RKO (cell line): ENCODE results near the gene ALDH16A1.

Experiments
- DNase-seq: peaks from one replicate; pipeline ENCODE4 v3.0.0-alpha.2; 2016; ENCODE audit warnings: low spot score

Gene ALDH16A1

DNA sequence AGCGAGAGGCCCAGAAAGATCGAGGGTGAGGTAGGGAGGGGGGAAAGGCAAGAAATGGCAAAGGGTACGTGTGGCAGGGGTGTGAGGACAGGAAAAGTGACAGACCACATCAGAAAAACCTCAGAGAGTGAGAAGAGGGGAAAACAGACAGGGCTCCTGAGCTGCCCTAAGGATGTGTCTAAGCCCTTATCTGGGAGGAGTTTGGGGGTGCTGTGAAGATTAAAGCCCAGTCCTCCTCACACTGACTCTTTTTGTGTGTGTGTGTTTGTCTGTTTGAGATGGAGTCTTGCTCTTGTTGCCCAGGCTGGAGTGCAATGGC is 29.1 kb upstream of the ALDH16A1 start:
- no peak for DNase-seq

GRCh38 chr19:49425178-49425577 is 27.8 kb upstream of the ALDH16A1 start, which contains the start of gene GFY:
Gene GFY, plus strand, starts transcription at chr19:49425388. Its CDS starts 1,043 bp downstream, at chr19:49426431.
- no peak for DNase-seq

- no peak for DNase-seq
Measured at GRCh38 chr19:49425922-49426592, 27.0 kb upstream of the ALDH16A1 start.

- DNase-seq: no peak
Measured at GRCh38 chr19:49427339-49427738, 25.7 kb upstream of the ALDH16A1 start.

- DNase-seq: no peak
Measured at GRCh38 chr19:49427855-49428546, 25.0 kb upstream of the ALDH16A1 start.

DNA sequence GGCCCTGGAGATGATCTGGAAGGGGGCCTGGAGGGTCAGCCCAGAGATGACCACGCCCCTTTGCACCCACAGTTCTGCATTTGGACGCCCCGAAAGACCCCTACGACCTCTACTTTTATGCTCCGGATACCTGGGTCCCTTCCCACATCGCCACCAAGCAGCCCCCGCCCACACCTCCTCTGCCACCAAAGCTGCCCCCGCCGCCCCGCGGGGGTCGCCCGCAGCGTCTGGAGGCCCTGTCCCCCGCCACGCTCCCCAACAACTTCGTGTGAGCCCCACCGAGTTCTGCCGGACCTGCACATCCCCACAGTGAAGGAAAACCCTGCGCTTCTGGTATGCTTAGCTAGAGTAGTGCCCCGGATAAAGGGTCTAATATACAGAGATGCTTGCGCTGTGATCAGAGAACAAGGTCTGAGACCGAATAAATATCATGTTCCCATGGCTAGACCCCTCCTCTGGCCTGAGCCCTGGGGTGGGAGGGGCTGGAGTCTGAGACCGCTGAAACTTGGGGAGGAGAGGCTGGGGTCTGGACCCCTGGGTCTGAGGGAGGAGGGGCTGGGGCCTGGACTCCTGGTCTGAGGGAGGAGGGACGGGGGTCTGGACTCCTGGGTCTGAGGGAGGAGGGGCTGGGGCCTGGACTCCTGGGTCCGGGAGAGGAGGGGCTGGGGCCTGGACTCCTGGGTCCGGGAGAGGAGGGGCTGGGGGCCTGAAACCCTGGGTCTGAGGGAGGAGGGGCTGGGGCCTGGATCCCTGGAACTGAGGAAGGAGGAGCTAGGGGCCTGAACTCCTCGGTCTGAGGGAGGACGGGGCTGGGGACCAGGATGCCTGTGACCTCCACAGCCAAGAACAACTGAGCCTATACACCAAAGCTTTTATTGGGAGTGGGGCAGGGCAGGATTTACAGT is 24.2 kb upstream of the ALDH16A1 start:
- no peak for DNase-seq

DNA sequence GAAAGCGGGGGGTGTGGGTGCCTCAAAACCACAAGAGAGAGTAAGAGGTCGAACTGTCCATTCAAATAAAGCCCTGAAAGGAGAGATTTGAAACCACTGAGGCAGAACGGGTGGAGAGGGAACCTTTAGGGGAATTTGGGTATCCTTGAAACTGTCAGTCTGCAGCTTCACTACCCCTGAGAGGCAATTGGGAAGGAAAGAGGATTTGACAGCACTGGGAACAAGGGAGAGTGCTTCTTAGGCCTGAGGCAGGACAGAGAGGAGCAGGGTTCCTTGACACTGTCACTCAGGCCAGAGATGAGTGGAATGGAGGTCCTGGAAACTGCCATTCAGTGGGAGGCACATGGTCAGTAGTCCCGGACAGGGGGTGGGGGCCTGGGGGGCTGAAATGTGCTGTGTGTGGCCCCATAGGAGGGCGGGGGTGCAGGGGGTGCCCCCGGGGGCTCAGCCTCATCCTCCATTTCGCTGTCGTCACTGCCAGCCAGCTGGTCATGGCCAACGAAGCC is 22.8 kb upstream of the ALDH16A1 start:
- peak; percentile 15 for DNase-seq

DNA sequence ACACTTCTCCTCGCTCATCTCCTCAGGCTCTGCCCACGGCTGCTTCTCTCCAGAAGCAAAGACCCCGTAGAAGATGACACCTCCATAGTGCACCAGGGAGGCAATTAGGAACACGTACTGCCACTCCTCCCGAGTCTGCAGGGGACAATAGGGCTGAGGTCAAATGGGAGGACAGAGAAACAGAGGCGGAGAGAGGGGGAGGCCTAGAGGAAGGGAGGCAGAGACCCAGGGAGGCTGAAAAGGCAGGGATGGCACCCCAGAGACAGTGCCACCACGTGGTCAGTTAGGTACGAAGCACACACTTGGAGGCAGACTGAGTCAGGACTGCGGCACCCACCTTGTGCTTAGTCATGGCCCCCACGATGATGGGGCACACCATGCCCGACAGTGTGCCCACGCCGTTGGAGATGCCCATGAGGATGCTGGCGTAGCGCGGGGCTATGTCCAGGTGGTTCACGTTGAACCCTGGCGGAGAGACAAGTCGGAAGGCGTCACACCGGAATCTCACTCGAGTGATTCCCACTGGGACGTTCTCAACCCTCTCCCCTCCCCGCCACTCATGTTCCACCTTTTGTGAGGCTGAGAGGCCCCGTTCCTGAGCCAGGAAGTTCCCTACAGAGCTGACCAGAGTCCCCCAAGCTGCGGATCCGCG is 22.2 kb upstream of the ALDH16A1 start:
- peak; percentile 56 for DNase-seq

DNA sequence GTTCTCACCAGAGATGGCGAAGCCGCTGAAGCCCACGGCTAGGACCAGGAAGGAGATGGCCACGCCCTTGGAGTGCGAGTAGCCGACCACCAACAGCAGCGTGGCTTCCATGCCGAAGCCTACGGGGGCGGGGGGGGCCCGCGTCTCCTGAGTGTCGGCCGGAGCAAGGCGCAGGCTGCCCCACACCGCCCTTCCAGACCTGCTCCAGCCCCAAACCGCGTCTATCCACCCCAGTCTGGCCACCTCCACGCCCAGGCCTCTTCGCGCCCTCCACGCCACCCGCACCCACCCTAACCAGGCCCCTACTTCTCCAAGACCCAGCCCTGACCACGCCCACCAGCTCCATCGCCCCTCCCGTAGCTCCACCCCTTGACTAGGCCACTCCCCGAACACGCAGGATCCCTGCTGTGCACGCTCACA is 21.7 kb upstream of the ALDH16A1 start:
- no peak for DNase-seq

- DNase-seq: no peak
Measured at GRCh38 chr19:49432141-49433073, 20.6 kb upstream of the ALDH16A1 start.

DNA sequence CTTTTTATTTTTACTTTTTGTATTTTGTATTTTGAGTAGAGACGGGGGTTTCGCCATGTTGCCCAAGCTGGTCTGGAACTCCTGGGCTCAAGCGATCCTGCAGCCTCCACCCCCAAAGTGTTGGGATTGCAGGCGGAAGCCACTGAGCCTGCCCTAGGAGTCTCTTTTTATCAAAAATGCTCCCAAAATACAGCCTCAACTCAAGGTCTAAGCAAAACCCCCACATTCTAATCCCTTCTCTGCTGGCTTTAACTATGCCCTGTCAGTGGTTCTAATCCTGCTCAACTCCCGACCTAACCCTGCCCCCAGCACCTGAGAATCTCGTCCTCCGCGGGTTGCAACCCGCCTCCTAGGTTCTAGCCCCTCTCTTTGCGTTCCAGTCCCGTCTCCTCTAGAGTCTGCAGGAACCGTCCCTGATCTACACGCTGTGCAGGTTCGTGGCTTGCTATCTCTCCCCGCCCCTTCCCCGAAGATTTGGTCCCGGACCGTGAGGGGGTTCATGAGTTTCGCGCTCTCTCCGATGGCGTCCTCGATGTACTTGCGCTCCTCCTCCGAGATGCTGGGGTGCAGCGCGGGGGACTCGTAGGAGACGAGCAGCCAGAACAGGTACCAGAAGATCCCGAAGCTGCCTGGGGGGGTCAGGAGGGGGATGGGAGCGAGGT is 19.7 kb upstream of the ALDH16A1 start:
- DNase-seq: no peak

DNA sequence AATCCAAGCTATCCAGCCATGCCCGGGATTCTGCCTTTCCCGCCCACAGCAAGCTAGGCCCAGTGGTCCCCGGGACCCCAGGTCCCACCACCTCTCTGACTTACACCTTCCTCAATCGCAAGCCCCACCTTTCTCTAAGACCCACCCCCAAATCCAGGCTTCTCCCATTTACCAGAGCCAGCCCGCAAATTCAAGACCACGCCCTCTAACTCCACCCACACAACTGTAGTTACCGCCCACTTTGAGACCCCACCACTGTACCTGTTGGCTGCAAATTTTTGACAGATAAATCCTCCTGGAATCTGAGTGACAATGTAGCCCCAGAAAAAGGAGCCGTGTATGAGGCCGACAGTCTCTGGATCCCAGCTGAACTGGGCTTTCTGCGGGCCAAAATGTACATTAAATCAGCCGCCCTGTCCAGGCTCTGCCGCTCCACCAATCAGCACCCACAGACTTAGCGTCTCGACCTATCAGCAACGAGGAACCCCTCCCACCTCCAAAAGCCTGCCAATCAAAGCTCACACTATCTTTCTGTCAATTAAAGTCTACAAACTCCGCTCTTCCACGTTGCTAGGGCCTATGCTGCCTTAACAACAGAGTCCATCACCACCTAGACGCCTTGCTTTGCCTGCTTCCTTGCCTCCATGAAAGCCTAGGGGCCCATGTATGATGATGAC is 18.0 kb upstream of the ALDH16A1 start:
- no peak for DNase-seq

DNA sequence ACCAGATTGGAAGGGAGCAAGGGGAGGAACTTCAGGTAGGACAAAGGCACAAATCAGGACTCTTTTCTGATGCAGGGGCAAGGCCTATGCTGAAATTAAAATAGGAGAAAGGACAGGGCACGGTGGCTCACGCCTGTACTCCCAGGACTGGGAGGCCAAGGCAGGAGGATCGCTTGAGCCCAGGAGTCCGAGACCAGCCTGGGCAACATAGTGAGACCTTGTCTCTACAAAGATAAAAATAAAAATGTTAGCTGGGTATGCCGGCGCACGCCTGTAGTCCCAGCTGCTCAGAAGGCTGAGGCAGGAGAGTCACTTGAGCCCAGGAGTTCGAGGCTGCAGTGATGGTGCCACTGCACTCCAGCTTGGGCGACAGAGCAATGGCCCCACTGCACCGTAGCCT is 17.4 kb upstream of the ALDH16A1 start:
- no peak for DNase-seq

- DNase-seq: no peak
Measured at GRCh38 chr19:49436381-49437017, 16.5 kb upstream of the ALDH16A1 start.

DNA sequence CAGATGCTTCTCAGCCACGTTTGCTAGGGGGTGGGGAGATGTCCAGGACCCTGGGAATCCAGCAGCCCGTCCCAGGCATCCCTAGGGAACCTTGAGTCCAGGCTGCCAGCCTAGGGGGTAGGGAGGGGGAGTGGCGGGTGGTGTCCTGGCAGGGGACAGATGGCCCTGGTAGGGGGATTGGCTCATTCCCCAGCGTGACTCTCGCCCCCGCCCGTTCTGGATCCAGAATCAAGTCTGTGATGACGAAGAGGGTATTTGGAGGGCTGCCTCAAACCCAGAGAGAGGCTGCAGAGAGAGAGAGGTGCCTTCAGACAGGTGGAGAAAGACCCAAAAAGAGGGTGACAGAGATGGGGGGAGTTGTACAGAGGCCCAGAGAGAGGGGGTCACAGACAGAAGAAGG is 15.8 kb upstream of the ALDH16A1 start:
- DNase-seq: no peak

- DNase-seq: no peak
Measured at GRCh38 chr19:49438261-49438660, 14.8 kb upstream of the ALDH16A1 start.

DNA sequence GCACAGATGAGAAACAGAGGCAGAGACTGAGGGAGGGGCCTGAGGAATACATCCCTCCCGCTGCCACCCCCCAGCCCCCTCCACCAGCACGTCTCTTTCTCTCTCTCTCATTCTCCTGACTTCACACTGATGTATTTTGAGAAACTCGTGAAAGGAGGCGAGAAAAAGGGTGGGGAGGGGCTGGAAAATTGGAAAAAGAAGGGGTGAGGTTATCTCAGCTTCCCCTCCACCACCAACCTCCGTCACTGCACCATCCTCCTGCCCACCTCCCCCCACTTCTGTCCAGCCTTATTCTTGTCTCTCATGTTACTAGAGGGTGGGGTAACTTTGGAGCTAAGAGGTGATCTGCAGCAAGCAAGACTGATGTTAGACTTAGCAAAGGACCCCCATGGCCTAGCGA is 13.2 kb upstream of the ALDH16A1 start:
- no peak for DNase-seq

GRCh38 chr19:49440439-49441209 is 12.4 kb upstream of the ALDH16A1 start:
- no peak for DNase-seq
